Measurements from ENCODE around the gene INPP5J.

Gene INPP5J

GRCh38 chr22:31135706-31136105, 12.9 kb downstream of the INPP5J start:
- peaks cover 14% of the 10 kb centered on the region for H3K4me1 ChIP-seq (ENCODE audit: control insufficient read depth, low read depth, low read length)
- H3K9ac ChIP-seq (ENCODE audit: low read length), result no peak overlapping the region
- no peaks in the 10 kb centered on the region for H3K9me3 ChIP-seq (ENCODE audit: control insufficient read depth, low read depth, low read length)
- H3K27ac ChIP-seq (ENCODE audit: low read length), result no peak overlapping the region
- no peaks in the 10 kb centered on the region for H3K27me3 ChIP-seq (ENCODE audit: control insufficient read depth, insufficient read depth, low read length)
- H3K4me3 ChIP-seq (ENCODE audit: low read length), result no peak overlapping the region
- peaks cover 35% of the 10 kb centered on the region for H3K36me3 ChIP-seq (ENCODE audit: control insufficient read depth, low read depth, low read length)

GRCh38 chr22:31136155-31136554, 13.4 kb downstream of the INPP5J start:
- Histone ChIP-seq H3K27ac (ENCODE audit: low read length) (no peak overlapping the region), H3K27me3 (ENCODE audit: control insufficient read depth, insufficient read depth, low read length) (no peaks in the 10 kb centered on the region), H3K36me3 (ENCODE audit: control insufficient read depth, low read depth, low read length) (peaks cover 35% of the 10 kb centered on the region), H3K9me3 (ENCODE audit: control insufficient read depth, low read depth, low read length) (no peaks in the 10 kb centered on the region), H3K4me1 (ENCODE audit: control insufficient read depth, low read depth, low read length) (peaks cover 19% of the 10 kb centered on the region), H3K4me3 (ENCODE audit: low read length) (no peak overlapping the region), H3K9ac (ENCODE audit: low read length) (no peak overlapping the region)

GRCh38 chr22:31136711-31137110, 13.9 kb downstream of the INPP5J start:
- H3K36me3 ChIP-seq (ENCODE audit: control insufficient read depth, low read depth, low read length), result peaks cover 35% of the 10 kb centered on the region
- no peak overlapping the region for H3K27ac ChIP-seq (ENCODE audit: low read length)
- H3K9ac ChIP-seq (ENCODE audit: low read length), result no peak overlapping the region
- no peaks in the 10 kb centered on the region for H3K27me3 ChIP-seq (ENCODE audit: control insufficient read depth, insufficient read depth, low read length)
- H3K4me3 ChIP-seq (ENCODE audit: low read length), result no peak overlapping the region
- peaks cover 19% of the 10 kb centered on the region for H3K4me1 ChIP-seq (ENCODE audit: control insufficient read depth, low read depth, low read length)
- H3K9me3 ChIP-seq (ENCODE audit: control insufficient read depth, low read depth, low read length), result no peaks in the 10 kb centered on the region

GRCh38 chr22:31137721-31138120, 15.0 kb downstream of the INPP5J start:
- Histone ChIP-seq H3K36me3 (ENCODE audit: control insufficient read depth, low read depth, low read length) (peaks cover 34% of the 10 kb centered on the region), H3K4me1 (ENCODE audit: control insufficient read depth, low read depth, low read length) (peaks cover 19% of the 10 kb centered on the region), H3K27ac (ENCODE audit: low read length) (no peak overlapping the region), H3K9me3 (ENCODE audit: control insufficient read depth, low read depth, low read length) (no peaks in the 10 kb centered on the region), H3K4me3 (ENCODE audit: low read length) (no peak overlapping the region), H3K27me3 (ENCODE audit: control insufficient read depth, insufficient read depth, low read length) (no peaks in the 10 kb centered on the region), H3K9ac (ENCODE audit: low read length) (no peak overlapping the region)

- Histone ChIP-seq H3K27ac (ENCODE audit: low read length) (no peak overlapping the region), H3K27me3 (ENCODE audit: control insufficient read depth, insufficient read depth, low read length) (no peaks in the 10 kb centered on the region), H3K9me3 (ENCODE audit: control insufficient read depth, low read depth, low read length) (no peaks in the 10 kb centered on the region), H3K9ac (ENCODE audit: low read length) (no peak overlapping the region), H3K36me3 (ENCODE audit: control insufficient read depth, low read depth, low read length) (peaks cover 30% of the 10 kb centered on the region), H3K4me3 (ENCODE audit: low read length) (no peak overlapping the region), H3K4me1 (ENCODE audit: control insufficient read depth, low read depth, low read length) (peaks cover 19% of the 10 kb centered on the region)
Observed at GRCh38 chr22:31138126-31138525, 15.4 kb downstream of the INPP5J start.

GRCh38 chr22:31139066-31139465, 16.3 kb downstream of the INPP5J start:
- H3K27ac ChIP-seq (ENCODE audit: low read length), result no peak overlapping the region
- no peaks in the 10 kb centered on the region for H3K9me3 ChIP-seq (ENCODE audit: control insufficient read depth, low read depth, low read length)
- no peaks in the 10 kb centered on the region for H3K27me3 ChIP-seq (ENCODE audit: control insufficient read depth, insufficient read depth, low read length)
- peaks cover 19% of the 10 kb centered on the region for H3K4me1 ChIP-seq (ENCODE audit: control insufficient read depth, low read depth, low read length)
- peak overlapping the region; percentile 68 for H3K4me3 ChIP-seq (ENCODE audit: low read length)
- peaks cover 29% of the 10 kb centered on the region for H3K36me3 ChIP-seq (ENCODE audit: control insufficient read depth, low read depth, low read length)
- H3K9ac ChIP-seq (ENCODE audit: low read length), result peak overlapping the region; percentile 65

- Histone ChIP-seq H3K36me3 (ENCODE audit: control insufficient read depth, low read depth, low read length) (peaks cover 20% of the 10 kb centered on the region), H3K27me3 (ENCODE audit: control insufficient read depth, insufficient read depth, low read length) (no peaks in the 10 kb centered on the region), H3K4me3 (ENCODE audit: low read length) (peak within 1 kb of the TSS; percentile 68), H3K9me3 (ENCODE audit: control insufficient read depth, low read depth, low read length) (no peaks in the 10 kb centered on the region), H3K4me1 (ENCODE audit: control insufficient read depth, low read depth, low read length) (peaks cover 19% of the 10 kb centered on the region), H3K27ac (ENCODE audit: low read length) (peak within 1 kb of the TSS; percentile 69), H3K9ac (ENCODE audit: low read length) (peak within 1 kb of the TSS; percentile 65)
Observed at GRCh38 chr22:31139866-31140716, 17.3 kb downstream of the INPP5J start, which contains the start of gene PLA2G3. TSS of gene PLA2G3 (minus strand) at chr22:31140508. CDS start at chr22:31140354, 154 bp downstream.

GRCh38 chr22:31140746-31141145, 18.0 kb downstream of the INPP5J start:
- peak overlapping the region; percentile 37 for H3K27ac ChIP-seq (ENCODE audit: low read length)
- peak overlapping the region; percentile 65 for H3K9ac ChIP-seq (ENCODE audit: low read length)

GRCh38 chr22:31141551-31141950, 18.8 kb downstream of the INPP5J start:
- Histone ChIP-seq H3K4me3 (ENCODE audit: low read length) (no peak overlapping the region), H3K27me3 (ENCODE audit: control insufficient read depth, insufficient read depth, low read length) (no peaks in the 10 kb centered on the region), H3K9me3 (ENCODE audit: control insufficient read depth, low read depth, low read length) (no peaks in the 10 kb centered on the region), H3K9ac (ENCODE audit: low read length) (no peak overlapping the region), H3K4me1 (ENCODE audit: control insufficient read depth, low read depth, low read length) (peaks cover 19% of the 10 kb centered on the region), H3K36me3 (ENCODE audit: control insufficient read depth, low read depth, low read length) (peaks cover 5% of the 10 kb centered on the region), H3K27ac (ENCODE audit: low read length) (no peak overlapping the region)

More at GRCh38 chr22:31140746-31141145, 18.0 kb downstream of the INPP5J start:
- Histone ChIP-seq H3K36me3 (ENCODE audit: control insufficient read depth, low read depth, low read length) (peaks cover 13% of the 10 kb centered on the region), H3K4me1 (ENCODE audit: control insufficient read depth, low read depth, low read length) (peaks cover 19% of the 10 kb centered on the region), H3K27me3 (ENCODE audit: control insufficient read depth, insufficient read depth, low read length) (no peaks in the 10 kb centered on the region), H3K9me3 (ENCODE audit: control insufficient read depth, low read depth, low read length) (no peaks in the 10 kb centered on the region), H3K4me3 (ENCODE audit: low read length) (peak overlapping the region; percentile 68)

- H3K9me3 ChIP-seq (ENCODE audit: control insufficient read depth, low read depth, low read length), result no peaks in the 10 kb centered on the region
- no peak overlapping the region for H3K9ac ChIP-seq (ENCODE audit: low read length)
- H3K27me3 ChIP-seq (ENCODE audit: control insufficient read depth, insufficient read depth, low read length), result no peaks in the 10 kb centered on the region
- H3K4me3 ChIP-seq (ENCODE audit: low read length), result no peak overlapping the region
- peaks cover 19% of the 10 kb centered on the region for H3K4me1 ChIP-seq (ENCODE audit: control insufficient read depth, low read depth, low read length)
- peaks cover 1% of the 10 kb centered on the region for H3K36me3 ChIP-seq (ENCODE audit: control insufficient read depth, low read depth, low read length)
- H3K27ac ChIP-seq (ENCODE audit: low read length), result no peak overlapping the region
Observed at GRCh38 chr22:31142285-31142684, 19.5 kb downstream of the INPP5J start.

GRCh38 chr22:31143038-31143437, 20.3 kb downstream of the INPP5J start:
- Histone ChIP-seq H3K4me1 (ENCODE audit: control insufficient read depth, low read depth, low read length) (peaks cover 19% of the 10 kb centered on the region), H3K4me3 (ENCODE audit: low read length) (no peak overlapping the region), H3K27me3 (ENCODE audit: control insufficient read depth, insufficient read depth, low read length) (no peaks in the 10 kb centered on the region), H3K9ac (ENCODE audit: low read length) (no peak overlapping the region), H3K27ac (ENCODE audit: low read length) (no peak overlapping the region), H3K36me3 (ENCODE audit: control insufficient read depth, low read depth, low read length) (no peaks in the 10 kb centered on the region), H3K9me3 (ENCODE audit: control insufficient read depth, low read depth, low read length) (no peaks in the 10 kb centered on the region)

GRCh38 chr22:31143537-31143936, 20.8 kb downstream of the INPP5J start:
- peaks cover 17% of the 10 kb centered on the region for H3K4me1 ChIP-seq (ENCODE audit: control insufficient read depth, low read depth, low read length)
- no peaks in the 10 kb centered on the region for H3K27me3 ChIP-seq (ENCODE audit: control insufficient read depth, insufficient read depth, low read length)
- no peak overlapping the region for H3K4me3 ChIP-seq (ENCODE audit: low read length)
- H3K9ac ChIP-seq (ENCODE audit: low read length), result no peak overlapping the region
- H3K36me3 ChIP-seq (ENCODE audit: control insufficient read depth, low read depth, low read length), result no peaks in the 10 kb centered on the region
- H3K27ac ChIP-seq (ENCODE audit: low read length), result no peak overlapping the region
- no peaks in the 10 kb centered on the region for H3K9me3 ChIP-seq (ENCODE audit: control insufficient read depth, low read depth, low read length)

Data from iPS-18a (cell line).